8988T (cell line): ENCODE measurements around the gene SLC25A1.

Experiments
- DNase-seq: peaks from one replicate; pipeline ENCODE4 v3.0.0; 2011

The SLC25A1 gene

DNA sequence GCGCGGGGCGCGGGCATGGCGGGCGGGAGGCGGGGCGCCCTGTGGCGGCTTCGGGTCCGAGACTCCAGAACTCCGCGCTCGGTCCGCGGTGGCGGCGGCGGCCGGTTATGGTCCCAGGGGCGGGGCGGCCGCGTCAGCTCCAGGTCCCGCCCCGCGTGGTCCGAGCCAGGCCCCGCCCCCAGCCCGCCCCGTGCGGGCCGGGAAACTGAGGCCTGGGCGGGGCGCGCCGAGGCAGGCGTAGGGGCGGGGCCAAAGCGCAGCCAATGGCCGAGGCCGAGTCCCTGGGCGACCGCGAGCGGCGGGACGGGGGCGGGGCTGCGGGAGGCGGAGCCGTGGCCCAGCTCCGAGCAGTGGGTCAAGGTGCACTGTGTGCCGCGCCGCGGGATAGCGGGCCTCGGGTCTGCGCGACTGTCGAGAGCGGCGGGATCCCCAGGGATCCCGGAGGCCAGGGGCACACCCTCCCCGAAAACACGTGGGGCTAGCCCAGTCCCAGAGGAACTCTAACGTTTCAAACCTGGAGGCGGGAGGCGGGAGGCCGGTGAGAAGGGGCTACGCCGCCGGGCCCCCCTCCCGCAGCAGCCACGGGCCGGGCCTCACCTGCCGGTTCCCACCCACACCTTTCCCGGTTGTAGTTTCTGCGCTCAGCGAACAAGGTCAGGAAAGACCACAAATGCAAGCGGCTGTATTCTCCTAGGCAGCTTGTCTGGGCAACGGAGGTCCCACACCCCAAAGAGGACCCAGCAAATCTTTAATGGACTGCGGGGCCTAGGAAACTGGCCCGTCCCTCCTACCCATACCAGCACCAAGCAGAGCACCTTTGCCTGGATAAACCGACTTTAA is at the start of gene SLC25A1:
TSS of gene SLC25A1 (minus strand) at position 80 of the 840 bp plus-strand sequence. CDS start at position 17, 63 bp downstream.
- DNase-seq: peak; percentile 88

DNA sequence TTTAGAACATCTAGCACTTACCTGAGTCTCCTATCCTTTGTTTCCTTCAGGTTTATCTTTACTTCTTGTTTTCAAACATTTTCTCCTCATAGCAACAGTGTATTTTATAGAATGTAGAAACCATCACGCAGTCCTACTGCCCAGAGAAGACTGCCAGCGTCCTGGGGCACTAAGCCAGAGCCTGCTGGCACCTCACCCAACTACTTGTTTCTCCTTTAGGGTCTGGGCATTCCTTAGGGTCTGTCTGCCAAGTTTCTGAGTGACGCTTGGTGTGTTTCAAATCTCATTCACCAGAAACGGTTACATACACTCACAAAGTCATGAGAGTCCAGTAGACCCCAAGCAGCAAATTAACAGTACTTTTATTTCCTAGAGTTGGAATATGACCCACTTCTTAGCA is 49.6 kb upstream of the SLC25A1 start:
- no peak for DNase-seq

DNA sequence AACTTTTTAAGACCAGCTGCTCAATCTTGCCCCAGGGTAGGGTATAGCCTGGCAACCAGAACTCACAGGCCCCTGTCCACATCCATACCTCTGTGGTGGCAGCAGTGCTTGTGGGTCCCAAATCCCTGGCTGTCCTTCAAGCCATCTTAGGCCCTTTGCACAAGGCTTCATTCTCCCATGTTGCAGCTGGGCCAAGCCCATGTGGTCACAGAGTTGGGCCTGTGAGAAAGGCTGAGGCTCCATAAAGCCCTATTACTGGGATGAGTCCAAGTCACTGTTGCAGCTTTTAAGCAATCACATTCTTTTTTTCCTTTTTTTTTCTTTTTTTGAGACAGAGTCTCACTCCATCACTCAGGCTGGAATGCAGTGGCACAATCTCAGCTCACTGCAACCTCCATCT is 47.9 kb upstream of the SLC25A1 start:
- no peak for DNase-seq

DNA sequence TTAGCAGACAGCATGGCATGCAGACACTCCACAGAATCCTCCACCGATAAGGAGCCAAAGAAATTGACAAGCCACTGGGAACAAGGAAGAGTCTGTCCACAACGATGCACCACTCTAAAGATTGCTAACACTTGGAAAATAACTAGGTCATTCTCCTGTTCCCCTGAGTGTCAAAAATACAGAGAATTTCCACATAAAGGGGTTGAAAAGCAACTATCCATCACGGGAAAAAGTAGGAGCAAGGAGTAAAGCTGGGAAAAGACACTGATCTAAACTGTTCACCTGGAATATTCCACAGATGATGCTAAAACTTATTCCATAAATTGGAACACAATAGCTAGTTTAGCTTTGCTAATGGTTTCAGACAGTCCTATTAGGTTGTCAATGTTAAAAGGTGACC is 47.0 kb upstream of the SLC25A1 start:
- no peak for DNase-seq

DNA sequence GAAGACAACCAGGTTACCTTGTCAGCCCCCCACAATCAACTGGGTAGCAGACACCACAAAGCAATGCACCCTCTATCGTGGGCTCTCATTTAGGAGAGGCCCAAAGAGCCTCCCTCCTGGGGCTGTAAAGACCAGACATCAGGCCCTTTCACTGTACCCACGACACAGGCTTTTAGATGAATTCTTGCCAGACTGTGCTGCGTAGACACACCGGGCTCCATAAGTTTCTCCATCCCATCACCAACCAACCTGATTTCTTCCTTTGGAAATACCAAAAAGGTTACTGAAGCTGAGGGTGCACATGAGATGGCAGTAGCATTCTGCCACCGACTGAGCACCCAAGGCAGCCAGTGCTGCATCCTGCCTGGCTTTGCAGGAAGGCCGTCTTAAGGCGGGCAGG is 46.4 kb upstream of the SLC25A1 start:
- DNase-seq: no peak

DNA sequence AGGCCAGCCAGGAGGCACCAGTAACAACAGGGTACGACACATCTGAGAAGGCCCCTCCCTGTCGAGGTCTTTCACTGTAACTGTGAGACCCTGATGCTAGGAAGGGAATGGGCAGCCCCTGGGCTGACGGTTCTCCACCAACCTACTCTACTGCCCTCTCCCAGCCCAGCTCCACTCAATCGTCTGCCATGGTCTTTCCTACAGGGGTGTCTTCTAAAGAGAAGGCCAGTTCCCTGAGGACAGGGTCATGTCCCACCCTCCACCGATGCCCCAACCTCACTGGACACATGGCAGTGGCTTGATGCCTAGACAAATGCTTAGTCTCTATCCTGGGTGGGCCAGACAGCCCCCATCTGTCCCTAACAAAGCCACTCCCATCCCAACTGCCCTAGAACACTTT is 46.0 kb upstream of the SLC25A1 start:
- no peak for DNase-seq

DNA sequence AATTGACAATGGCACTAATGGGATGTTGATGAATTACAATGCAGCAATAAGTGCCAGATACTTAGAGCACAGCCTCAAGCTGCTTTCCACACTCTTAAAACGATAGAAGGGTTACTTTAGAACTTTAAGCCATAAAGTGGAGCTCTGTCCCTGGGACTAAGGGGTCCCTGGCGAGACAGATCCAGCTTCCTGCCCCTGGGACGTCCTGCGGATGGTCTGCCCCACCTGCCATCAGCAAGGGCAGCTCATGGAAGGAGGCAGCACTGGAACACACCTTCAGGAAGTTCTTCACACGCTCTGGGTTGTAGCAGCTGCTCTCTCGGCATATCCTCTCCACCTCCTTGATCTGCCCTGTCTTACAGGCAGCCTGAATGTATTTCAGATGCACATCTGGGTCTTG is 45.1 kb upstream of the SLC25A1 start:
- no peak for DNase-seq

DNA sequence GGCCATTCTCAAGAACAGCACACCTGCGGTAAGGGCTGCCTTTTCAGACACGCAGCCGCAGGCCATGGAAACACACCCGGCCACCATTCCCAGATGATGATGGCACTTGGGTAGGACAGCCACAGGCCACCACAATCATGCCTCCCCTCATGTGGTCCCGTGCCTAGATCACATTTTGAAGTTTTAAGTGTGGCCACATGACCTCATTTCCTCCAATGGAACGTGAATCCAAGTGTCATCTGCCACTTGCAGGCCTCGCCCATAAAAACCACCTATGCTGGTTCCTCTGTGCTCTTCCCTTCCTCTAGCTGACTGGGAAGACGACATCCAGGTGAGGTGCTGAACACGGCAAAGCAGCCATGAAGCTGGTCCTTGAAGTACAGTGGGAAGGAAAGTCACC is 44.6 kb upstream of the SLC25A1 start:
- DNase-seq: no peak

DNA sequence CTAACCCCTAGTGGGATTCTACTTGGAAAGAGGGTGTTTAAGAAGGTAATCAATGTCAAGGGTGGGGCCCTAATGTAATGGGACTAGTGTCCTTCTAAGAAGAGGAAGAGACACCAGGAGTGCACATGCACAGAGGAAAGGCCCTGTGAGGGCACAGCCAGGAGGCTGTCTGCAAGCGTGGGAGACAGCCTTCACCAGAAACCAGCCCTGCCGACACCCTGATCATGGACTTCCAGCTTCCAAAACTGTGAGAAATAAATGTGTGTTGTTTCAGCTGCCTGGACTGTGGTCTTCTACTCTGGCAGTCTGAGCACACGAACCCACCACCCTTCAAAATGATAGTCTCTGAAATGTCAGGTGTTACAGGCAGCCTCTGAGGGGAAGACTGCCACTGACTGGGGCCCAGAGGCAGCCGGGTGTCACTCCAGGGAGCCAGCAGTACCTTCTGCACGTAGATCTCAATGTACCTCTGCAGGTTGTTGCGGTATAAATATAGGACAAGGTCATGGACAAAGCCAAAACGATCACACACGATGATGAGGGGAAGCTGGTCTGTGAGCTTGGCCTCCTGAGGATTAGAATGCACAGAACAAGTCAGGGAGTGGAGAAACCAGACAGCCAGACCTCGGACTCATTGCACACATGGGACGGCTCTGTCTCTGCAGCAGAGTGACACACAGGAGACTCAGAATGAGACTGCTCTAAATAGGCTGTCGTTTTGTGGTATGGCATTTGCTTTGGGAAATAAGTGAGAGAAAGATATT is 43.9 kb upstream of the SLC25A1 start:
- DNase-seq: no peak

DNA sequence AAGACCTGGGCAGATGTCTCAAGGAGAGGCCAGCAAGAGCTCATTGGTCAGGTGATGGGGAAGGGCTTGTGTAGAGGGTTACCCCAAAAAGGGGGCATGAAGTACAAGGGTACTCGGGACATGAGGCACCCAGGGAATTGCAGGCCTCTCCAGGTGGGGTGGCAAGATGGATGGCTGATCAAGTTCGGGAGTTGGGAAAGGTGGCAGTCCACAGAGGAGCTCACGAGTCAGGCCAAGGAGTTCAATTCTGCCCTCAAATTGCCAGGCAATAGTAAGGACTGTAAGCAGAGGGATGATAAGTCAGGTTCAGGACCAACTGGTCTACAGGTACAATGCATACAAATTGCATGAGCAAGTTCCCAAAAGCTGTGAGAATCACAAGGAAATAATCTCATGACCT is 42.3 kb upstream of the SLC25A1 start:
- no peak for DNase-seq

DNA sequence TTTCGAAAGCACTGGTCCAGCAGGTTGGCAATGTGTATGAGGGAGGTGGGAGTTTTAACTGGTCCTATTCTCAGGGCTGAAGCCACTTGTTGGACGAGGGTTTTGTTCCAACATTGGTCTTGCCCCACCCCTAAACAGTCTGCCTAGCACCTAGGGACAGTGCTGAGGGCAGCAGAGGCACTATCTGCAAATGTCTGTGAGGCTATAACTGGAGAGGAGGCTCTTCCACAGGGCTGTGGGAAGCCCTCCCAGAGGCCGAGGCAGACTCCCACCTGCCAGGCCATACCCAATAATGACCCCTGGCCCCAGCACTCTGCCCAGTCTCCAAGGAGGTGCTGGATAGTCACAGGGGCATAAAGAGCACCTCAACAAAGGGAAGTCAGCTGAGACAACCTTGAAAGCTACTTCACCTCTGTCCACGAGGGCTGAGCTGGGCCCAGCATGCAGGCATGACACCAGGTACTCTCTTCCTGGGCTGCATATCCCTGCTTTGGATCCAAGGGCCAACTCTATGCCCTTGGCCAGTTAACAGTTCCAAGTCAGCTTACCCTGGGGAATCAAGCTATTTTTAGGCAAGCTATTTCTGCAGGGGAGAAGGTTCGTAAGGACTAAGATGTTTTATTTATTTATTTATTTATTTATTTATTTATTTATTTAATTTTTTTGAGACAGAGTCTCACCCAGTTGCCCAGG is 40.2 kb upstream of the SLC25A1 start:
- no peak for DNase-seq

DNA sequence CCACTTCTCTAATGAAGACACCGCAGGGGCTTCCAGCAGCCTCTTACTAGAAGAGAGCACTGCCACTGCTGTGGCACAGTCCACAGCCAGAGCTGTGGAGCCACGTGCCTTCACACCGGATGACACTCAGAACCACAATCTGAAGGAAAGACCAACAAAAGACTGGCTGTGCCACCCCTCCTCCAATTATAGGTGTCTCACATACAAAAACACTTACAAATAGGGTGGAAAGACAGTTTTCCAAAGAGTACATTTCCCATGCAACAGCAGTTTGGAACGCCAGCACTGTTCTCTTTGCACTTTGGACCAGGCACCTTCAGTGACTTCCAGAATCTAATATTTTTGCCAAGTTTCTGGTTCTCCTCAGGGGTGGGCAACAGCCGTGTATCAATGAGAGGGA is 38.0 kb upstream of the SLC25A1 start:
- no peak for DNase-seq

DNA sequence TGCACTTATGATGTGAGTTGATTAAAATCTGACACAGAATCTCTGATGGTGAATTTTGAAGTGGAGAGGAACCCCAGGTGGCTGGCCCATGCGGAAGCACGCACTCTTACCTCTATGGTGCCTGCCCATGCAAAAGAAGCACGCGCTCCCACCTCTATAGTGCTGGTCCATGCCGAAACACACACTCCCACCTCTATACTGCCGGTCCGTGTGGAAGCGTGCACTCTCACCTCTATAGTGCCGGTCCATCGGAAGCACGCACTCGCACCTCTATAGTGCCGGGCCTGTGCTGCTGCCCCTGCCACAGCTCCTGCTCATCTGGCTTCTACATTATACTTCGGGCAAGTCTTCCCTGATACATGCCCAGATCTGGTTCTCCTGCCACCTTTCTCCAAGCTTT is 36.8 kb upstream of the SLC25A1 start:
- DNase-seq: no peak

DNA sequence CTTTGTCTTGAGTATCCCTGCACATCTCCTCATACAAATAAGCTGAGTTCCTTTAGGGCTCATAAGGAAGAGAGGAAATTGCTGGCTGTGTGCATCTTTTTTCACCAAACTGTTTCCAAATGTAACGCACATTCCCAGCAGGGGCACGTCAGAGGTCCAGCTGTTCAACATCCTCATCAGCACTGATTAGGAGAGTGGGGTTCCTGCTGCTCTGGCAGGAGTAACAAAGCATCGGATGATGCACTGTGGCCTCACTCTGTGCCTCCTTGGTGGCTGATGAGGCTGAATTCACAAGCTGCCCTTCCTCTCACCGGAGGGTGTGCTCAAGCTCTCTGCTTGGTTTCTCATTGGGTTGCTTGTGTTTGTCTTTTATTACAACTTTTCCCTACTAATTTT is 35.5 kb upstream of the SLC25A1 start:
- DNase-seq: no peak

DNA sequence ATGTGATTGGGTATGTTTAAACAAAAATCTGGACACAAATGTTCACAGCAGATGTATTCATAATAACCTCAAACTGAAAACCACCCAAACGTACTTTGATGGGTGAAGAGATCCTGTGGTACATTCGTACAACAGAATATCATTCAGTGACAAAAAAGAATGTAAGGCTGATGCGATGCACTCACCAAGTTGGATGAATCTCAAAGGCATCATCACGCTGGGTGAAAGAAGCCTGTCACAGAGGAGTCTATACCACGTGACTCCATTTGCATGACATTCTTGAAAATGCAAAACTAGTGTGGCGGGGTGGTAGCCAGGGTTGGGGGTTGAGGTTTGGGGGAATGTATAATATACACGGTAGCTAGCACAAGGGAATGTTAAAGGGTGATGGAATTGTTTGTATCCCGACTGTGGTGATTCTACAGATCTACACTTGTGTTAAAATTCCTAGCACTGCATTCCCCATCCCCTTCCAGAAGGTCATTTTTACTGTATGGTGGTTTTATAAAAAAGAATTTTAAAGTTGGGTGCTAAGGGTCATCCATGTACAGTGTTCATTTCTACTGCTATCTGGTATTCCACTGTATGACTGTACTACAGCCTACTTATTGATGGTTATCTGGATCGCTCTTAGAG is 35.0 kb upstream of the SLC25A1 start:
- no peak for DNase-seq

DNA sequence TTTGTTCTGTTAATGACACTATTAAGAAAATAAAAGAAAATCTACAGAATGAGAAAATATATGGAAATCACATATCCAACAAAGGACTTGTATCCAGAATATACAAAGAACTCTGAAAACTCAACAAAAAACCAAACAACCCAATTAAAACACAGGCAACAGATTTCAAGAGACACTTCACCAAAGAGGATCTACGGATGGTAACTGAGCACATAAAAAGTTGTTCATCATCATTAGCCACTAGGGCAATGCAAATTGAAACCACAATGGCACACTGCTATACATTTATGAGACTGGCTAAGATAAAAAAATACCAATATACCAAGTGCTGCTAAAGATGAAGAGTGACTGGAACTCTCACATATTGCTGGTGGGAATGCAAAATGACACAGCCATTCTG is 34.5 kb upstream of the SLC25A1 start:
- DNase-seq: no peak

DNA sequence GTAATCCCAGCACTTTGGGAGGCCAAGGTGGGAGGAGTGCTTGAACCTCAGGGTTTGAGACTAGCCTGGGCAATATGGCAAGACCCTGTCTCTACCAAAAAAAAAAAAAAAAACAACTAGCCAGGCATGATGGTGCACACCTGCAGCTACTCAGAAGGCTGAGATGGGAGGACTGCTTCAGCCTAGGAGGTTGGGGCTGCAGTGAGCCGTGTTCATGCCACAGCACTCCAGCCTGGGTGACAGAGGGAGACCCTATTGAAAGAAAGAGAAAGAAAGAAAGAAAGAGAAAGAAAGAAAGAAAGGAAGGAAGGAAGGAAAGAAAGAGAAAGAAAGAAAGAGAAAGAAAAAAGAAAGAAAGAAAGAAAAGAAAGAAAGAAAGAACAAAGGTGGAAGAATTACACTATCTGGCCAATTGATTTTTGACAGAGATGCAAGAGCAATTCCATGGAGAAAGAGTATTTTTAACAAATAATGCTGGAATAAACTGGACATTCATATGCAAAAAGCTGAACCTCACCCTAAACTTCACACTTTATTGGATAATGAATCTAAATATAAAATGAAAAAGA is 33.9 kb upstream of the SLC25A1 start:
- DNase-seq: no peak

DNA sequence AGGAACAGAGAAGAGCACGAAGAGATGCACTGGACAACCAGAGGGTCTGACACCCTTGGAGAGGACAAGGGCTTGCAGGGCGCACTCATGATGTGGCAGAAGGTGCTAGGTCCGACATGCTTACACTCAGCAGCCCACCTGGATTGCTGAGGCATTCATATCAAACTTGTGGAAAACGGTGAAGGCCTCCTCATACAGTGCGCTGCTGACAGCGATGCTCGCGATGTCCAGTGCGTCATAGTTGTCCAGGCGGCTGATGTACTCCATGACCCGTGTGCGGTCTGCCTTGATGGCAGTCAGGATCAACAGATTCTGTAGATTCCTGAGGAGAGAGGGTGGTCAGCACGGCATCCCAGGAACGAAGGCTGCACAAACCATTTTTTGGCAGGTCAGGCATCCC is 31.7 kb upstream of the SLC25A1 start:
- no peak for DNase-seq

DNA sequence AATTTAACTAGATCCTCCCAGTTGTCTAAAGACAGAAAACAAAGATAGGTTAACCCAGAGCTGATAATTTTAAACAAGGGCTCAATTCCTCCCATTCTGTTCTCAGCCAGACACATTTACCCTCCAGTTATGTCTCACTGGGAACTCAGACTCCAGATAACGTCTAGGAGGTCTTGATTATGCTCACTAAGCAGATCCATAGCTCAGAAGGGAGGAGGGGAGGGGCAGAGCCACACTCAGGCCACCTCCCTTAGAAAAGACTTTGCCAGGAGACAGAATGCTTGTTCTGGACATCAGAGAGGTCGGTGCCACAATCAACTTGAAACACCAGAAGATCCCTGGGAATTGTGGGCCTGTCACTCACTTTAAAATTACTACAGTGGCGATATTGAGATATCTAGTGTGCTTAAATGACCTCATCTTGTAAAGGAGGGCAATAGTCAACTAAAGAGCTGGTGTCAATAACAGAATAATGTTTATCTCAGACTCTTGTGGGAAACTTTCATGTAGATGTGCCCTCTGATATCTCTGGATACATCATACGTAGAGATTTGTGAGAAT is 29.8 kb upstream of the SLC25A1 start:
- DNase-seq: no peak

DNA sequence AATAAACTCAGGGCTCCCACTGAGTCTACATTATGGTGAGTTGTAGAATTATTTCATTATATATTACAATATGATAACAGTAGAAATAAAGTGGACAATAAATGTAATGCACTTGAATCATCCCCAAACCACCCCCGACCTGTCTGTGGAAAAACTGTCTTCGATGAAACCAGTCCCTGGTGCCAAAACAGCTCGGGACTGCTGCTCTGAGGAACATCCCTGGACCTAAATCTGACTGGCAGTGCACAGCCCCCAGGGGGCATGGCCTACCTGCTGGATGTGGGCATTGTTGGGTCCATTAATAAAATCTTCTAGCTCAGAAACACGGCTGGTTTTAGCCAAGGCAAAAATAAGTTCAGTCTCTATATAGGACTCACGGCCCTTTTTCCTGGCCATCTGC is 29.3 kb upstream of the SLC25A1 start:
- DNase-seq: no peak

DNA sequence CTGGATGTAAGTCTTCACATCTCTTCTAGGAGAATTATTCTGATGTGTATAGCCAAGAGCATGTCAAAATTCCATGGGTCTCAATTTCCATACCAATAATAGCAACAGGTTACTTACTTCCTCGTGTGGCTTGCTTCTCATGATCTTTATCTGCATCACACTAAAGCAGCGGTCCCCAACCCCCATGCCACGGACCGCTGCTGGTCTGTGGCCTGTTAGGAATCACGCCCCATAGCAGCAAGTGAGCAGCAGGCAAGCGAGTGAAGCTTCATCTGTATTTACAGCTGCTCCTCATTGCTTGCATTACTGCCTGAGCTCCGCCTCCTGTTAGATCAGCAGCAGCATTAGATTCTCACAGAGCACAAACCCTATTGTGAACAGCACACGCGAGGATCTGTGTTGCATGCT is 28.9 kb upstream of the SLC25A1 start:
- DNase-seq: no peak

DNA sequence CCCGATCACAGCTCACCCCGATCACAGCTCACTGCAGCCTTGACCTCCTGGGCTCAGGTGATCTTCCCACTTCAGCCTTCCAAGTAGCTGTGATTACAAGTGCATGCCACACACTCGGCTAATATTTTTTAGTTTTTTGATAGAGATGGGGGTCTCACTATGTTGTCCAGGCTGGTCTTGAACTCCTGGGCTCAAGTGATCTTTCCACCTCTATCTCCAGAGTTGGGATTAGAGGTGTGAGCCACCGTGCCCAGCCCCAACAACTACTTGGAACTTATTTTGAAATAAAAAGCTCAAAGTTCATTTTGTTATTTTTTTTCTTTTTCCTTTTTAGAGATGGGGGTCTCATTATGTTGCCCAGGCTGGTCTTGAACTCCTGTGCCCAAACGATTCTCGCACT is 27.8 kb upstream of the SLC25A1 start:
- DNase-seq: no peak

DNA sequence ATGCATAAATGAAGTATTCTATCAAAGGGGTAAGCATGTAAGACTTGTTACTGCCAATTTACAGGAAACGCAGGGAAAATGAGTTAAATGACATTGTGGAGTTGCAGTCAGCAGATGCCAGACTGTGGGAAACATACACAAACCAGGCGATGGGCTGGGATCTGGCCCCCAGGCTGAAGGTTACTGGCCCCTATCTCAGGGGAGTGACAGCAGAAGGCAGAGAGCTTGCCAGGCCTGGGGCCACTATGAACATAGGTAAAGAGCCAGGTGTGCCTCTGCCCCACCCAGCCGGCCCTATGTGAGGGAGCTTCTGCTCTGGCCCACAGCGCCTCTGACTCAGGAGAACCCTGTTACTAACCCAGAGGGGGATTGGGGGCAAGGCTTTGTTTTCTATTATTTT is 26.1 kb upstream of the SLC25A1 start:
- DNase-seq: no peak
